T-helper 9 cell (primary cell): Measurements from ENCODE around the gene ENOX1.

Experiments used
- DNase-seq: peaks from one replicate; pipeline ENCODE4 v3.0.0-alpha.2; 2020

Gene ENOX1

GRCh38 chr13:43237616-43238015 is 549.2 kb downstream of the ENOX1 start:
- DNase-seq, result no peak

- no peak for DNase-seq
Measured at GRCh38 chr13:43235028-43235427, 551.7 kb downstream of the ENOX1 start.

- no peak for DNase-seq
Measured at GRCh38 chr13:43232873-43233265, 553.9 kb downstream of the ENOX1 start.

GRCh38 chr13:43232144-43232872 is 554.5 kb downstream of the ENOX1 start:
- DNase-seq, result no peak

- DNase-seq, result no peak
Measured at GRCh38 chr13:43230989-43231388, 555.8 kb downstream of the ENOX1 start.

GRCh38 chr13:43229506-43229905 is 557.3 kb downstream of the ENOX1 start:
- no peak for DNase-seq

- DNase-seq, result no peak
Measured at GRCh38 chr13:43227721-43228120, 559.1 kb downstream of the ENOX1 start.

DNA sequence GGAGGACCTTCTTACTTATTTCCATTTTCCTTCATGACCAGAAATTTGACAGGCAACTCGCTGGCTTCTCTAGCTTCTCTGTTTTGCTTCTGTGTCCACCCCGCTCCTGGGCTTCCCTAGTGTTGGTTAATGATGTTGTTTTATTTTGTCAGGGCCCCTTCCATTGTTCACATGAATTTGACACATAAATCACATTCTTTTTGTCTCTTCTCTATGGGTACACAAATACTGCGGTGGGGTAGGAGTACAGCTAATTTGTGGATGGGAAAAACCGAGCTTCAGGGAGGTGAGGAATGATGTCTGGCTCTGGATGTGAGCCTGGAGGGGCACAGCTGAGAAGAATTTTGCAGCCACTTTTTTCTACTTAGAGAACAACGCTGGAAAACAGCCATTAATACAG is 563.6 kb downstream of the ENOX1 start:
- no peak for DNase-seq

DNA sequence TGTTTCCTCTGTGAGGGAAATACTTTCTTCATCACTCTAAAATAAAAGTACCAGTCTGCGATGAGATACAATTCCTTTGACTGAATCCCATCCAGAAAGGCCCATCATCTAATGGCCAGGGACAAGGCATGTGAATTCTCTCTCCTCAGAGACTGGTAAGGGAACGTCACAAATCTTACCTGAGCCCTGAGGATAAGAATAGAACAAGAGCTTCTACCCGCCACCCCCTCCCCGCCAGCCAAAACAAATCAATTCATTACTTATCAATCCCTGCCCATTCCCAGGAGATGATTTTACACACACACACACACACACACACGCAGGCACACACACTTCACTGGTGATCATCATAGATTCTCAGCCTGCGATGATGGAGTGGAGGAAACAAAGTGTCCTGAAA is 564.7 kb downstream of the ENOX1 start:
- DNase-seq, result no peak

- no peak for DNase-seq
Measured at GRCh38 chr13:43221611-43222010, 565.2 kb downstream of the ENOX1 start.

DNA sequence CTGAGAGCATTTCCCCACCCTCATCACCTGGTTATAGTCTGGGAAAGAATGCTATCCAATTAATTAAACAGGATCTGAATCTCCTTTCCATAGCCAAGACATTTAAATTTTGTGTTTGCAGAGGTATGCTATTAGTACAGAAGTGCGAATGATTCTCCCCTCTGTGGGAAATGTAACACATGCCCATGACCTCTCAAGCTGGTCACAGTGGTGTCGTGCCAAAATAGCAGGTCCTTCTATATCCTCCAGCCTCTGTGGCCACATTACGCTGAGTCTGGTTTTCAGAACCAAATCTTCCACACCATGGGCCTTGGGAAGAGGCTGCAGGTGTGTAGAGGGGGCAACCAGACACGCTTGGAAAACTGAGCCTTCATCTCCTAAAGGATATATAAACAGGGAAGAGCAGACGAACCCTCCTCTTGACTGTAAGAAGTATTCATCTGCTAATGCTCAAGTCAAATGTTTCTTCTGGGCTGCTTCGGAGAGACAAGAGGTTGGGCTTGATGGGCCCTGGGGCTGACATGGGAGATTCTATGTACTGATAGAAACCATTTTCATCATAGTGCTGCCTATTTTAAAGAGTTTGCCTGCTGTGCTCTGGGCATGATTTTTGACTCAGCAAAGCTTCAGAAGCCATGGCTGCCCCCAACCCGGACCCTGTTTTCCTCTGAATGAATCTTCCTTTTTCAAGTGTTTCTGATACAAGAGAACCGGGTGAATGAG is 565.7 kb downstream of the ENOX1 start:
- no peak for DNase-seq

DNA sequence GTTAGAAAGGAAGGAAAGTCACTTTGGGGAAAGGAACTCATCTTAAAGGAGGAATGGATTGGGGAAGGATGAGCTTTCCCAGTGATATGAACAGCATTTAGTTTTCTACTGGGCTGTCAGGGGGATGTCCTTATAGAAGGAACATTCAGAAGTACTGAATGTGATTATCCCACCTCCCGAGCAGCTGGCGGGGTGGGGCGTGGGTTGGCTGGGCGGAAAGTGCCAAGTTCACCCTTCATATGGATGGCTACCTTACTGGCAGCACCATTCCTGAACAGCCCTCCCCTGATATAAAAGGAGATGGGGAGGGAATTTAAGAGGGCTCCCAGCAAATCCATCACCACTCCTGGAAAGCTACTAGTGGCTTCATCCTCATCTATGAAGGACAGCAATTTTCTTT is 572.6 kb downstream of the ENOX1 start:
- no peak for DNase-seq

GRCh38 chr13:43206838-43207237 is 579.9 kb downstream of the ENOX1 start:
- no peak for DNase-seq

DNA sequence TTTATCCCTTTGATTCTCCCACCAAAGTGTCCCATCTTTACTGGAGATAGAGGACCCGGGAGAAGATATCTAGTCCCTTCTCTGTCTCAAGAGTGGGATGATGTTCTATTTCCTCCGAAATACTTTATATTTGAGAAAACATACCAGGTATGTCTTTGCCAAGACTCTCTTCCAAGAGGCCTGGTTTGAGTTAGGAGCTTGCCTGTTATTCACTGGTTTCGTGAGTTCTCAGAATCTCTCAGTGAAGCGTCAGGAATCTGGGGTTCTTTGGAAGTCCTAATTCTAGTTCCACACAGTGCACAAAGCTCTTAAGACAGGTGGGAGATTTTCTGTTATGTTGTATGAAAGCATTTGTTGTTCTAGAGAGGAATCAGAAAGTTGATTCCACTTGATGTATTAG is 581.4 kb downstream of the ENOX1 start:
- DNase-seq, result no peak

DNA sequence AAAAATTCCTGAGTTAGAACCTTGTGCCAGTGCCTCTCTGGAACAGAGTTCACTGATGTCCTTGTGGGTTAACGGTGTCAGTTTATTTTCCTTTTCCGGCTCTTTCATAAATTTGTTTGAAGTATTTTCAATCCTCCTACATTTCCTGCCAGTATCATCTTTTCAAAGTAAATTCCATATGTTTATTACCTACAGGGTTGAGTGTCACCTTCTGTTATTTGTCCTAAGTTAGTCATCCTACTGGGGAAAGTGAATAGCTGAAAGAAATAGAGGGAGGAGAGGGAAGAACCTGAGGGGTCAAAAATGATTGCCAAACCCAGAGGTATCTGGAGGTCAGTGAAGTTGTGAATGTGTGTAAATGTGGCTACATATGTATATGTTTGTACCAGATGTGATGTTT is 582.2 kb downstream of the ENOX1 start:
- no peak for DNase-seq

GRCh38 chr13:43203781-43204180 is 583.0 kb downstream of the ENOX1 start:
- no peak for DNase-seq

- no peak for DNase-seq
Measured at GRCh38 chr13:43200736-43201135, 586.0 kb downstream of the ENOX1 start.

- DNase-seq, result no peak
Measured at GRCh38 chr13:43200307-43200706, 586.5 kb downstream of the ENOX1 start.

DNA sequence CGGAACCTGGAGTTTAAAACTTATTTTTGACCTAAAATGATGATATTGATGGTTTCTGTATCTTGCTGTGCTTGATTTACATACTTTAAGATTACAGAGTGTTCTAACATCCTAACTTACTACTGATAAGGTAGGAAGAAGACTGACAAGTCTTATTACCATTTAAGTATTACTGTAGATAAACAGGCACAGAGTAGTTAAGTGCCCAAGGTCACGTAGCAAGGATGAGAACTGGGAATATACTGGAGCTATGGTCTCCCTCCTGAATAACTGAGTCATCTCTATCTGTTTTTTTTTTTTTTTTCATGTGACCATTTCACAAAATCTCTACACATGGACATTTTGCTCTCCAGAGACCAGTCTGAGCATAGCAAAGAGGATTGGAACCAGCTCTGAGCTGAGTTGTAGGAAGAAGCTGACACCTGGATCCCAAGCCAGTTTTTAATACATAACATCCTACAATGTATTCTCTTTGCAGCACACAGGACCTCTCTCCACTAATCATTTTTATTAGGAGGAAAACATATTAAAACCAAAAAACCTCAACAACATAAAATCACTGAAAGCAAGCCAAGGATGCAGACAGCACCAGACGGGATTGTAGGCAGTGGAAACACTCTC is 589.9 kb downstream of the ENOX1 start:
- no peak for DNase-seq

- no peak for DNase-seq
Measured at GRCh38 chr13:43196086-43196621, 590.6 kb downstream of the ENOX1 start.

GRCh38 chr13:43195551-43195950 is 591.2 kb downstream of the ENOX1 start:
- DNase-seq, result no peak

GRCh38 chr13:43195112-43195511 is 591.7 kb downstream of the ENOX1 start:
- no peak for DNase-seq

DNA sequence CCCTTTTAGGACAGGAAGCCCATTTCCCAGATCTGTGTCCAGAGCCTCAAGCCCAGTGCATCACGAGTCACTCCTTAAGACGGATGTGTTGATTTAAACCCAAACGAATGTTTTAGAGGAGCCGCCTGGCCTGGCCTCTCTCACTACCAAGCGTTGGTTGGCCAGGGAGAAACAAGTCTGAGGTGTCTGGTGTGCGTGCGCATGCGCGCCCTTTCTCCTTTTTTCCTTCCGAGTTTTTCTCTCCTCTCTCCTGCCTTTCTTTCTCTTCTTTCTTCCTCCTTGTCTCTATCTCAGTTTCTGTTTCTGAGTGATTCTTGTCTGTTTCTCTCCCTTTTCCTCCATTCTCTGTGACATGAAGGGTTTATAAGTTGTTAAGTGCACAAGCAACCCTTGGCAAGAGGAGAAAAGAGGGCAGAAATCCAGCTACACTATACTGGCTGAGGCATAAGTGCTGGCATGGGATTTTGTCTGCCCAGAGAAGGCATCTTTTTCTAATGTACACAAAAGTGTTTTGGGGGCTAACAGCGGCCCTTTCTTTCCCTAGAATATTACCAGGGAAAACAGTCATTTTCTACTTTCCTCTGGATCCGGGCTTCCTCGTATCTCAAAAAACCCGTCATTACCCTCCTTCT is 592.9 kb downstream of the ENOX1 start:
- no peak for DNase-seq
